Measurements from ENCODE around the gene FTH1.

Gene FTH1

DNA sequence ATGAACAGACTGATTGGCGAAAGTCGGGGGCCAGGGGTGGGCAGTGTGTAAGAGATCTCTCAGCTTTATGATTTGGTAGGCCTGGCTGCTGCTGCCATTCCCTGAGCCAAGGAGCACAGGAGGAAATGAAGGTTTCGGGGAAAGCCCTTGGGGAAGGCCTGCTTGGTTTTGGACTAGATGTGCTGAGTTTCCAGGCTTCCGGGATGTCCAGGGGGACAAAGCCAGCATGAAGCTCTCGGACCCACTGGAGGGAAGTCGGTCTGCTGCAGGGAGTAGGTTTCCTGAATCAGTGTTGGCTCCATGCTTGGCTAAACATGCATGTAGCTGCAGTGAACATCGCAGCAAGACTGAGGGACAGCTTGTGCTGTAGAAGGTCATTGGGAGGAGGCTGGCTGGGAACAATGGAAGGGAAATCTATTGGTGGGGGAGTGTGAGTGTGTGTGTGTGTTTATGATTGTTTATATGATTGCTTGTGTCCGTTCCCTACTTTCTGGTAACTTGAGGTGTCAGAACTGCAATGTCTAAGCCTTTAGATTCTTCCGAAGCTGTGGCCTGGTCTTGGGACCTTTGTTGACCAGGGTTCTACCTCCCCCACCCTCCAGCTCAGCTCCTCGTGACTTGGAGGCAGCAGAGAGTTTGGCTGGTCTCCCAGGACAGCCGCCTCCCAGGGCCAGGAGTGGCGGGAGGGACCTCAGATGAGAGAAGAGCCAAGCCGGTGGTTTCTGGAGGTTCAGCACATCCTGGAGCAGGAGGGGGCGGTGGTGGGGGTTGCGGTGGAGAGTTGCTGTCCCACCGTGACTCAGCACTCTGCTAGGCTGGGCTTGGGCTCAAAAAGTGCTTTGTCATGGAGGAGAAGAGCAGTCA, 4.0 kb upstream of the FTH1 start:
- Histone ChIP-seq H3K4me3 (ENCODE audit: low read length) (peak overlapping the region; percentile 61), H3K9me2 (replicated peaks; ENCODE audit: control insufficient read depth, low read length) (no peaks in the 10 kb centered on the region), H3K27me3 (ENCODE audit: control insufficient read depth, low read length) (no peaks in the 10 kb centered on the region), H3K36me3 (ENCODE audit: control insufficient read depth, low read length) (peaks cover 5% of the 10 kb centered on the region), H3K4me2 (ENCODE audit: low read length) (peak overlapping the region; percentile 82), H3K4me1 (ENCODE audit: control insufficient read depth, low read length) (peaks cover 56% of the 10 kb centered on the region), H3K9me3 (ENCODE audit: control insufficient read depth, insufficient read depth, low read length) (no peaks in the 10 kb centered on the region), H4K20me1 (ENCODE audit: control insufficient read depth, insufficient read depth, low read depth, low read length) (peaks cover 5% of the 10 kb centered on the region), H3F3A (ENCODE audit: control insufficient read depth, insufficient read depth) (peaks cover 15% of the 10 kb centered on the region), H3K79me2 (ENCODE audit: control insufficient read depth, low read length) (peaks cover 8% of the 10 kb centered on the region), H3K27ac (ENCODE audit: low read depth, low read length) (peak overlapping the region; percentile 16; the same call in 1 of the 2 replicates)
- TF ChIP-seq EZH2phosphoT487 (IDR thresholded peaks at IDR 0.05; ENCODE audit: borderline replicate concordance, low read length): no peak
- TF ChIP-seq, protein P1, sequence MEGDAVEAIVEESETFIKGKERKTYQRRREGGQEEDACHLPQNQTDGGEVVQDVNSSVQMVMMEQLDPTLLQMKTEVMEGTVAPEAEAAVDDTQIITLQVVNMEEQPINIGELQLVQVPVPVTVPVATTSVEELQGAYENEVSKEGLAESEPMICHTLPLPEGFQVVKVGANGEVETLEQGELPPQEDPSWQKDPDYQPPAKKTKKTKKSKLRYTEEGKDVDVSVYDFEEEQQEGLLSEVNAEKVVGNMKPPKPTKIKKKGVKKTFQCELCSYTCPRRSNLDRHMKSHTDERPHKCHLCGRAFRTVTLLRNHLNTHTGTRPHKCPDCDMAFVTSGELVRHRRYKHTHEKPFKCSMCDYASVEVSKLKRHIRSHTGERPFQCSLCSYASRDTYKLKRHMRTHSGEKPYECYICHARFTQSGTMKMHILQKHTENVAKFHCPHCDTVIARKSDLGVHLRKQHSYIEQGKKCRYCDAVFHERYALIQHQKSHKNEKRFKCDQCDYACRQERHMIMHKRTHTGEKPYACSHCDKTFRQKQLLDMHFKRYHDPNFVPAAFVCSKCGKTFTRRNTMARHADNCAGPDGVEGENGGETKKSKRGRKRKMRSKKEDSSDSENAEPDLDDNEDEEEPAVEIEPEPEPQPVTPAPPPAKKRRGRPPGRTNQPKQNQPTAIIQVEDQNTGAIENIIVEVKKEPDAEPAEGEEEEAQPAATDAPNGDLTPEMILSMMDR (IDR thresholded peaks at IDR 0.05; ENCODE audit: low read depth, low read length, poor library complexity, severe bottlenecking): no peak

GRCh38 chr11:61969838-61970662, 2.6 kb upstream of the FTH1 start:
- H3K27me3 ChIP-seq (ENCODE audit: control insufficient read depth, low read length): no peaks in the 10 kb centered on the region
- peaks cover 19% of the 10 kb centered on the region for H3K36me3 ChIP-seq (ENCODE audit: control insufficient read depth, low read length)
- peaks cover 16% of the 10 kb centered on the region for H4K20me1 ChIP-seq (ENCODE audit: control insufficient read depth, insufficient read depth, low read depth, low read length)
- no peaks in the 10 kb centered on the region for H3K9me3 ChIP-seq (ENCODE audit: control insufficient read depth, insufficient read depth, low read length)
- no peak overlapping the region for H3K4me3 ChIP-seq (ENCODE audit: low read length)
- no peak for TF ChIP-seq EZH2phosphoT487 (IDR thresholded peaks at IDR 0.05; ENCODE audit: borderline replicate concordance, low read length)
- TF ChIP-seq, protein P1 (IDR thresholded peaks at IDR 0.05; ENCODE audit: low read depth, low read length, poor library complexity, severe bottlenecking): no peak
- peak overlapping the region; percentile 42 for H3K4me2 ChIP-seq (ENCODE audit: low read length)
- H3K4me1 ChIP-seq (ENCODE audit: control insufficient read depth, low read length): peaks cover 63% of the 10 kb centered on the region
- peaks cover 23% of the 10 kb centered on the region for H3K79me2 ChIP-seq (ENCODE audit: control insufficient read depth, low read length)
- H3F3A ChIP-seq (ENCODE audit: control insufficient read depth, insufficient read depth): peaks cover 20% of the 10 kb centered on the region
- H3K27ac ChIP-seq (ENCODE audit: low read depth, low read length): no peak overlapping the region
- H3K9me2 ChIP-seq (replicated peaks; ENCODE audit: control insufficient read depth, low read length): no peaks in the 10 kb centered on the region

- H3F3A ChIP-seq (ENCODE audit: control insufficient read depth, insufficient read depth): peaks cover 20% of the 10 kb centered on the region
- peak overlapping the region; percentile 42 for H3K4me2 ChIP-seq (ENCODE audit: low read length)
- no peak overlapping the region for H3K27ac ChIP-seq (ENCODE audit: low read depth, low read length)
- peaks cover 21% of the 10 kb centered on the region for H4K20me1 ChIP-seq (ENCODE audit: control insufficient read depth, insufficient read depth, low read depth, low read length)
- TF ChIP-seq, protein P1 (IDR thresholded peaks at IDR 0.05; ENCODE audit: low read depth, low read length, poor library complexity, severe bottlenecking): no peak
- no peak for TF ChIP-seq EZH2phosphoT487 (IDR thresholded peaks at IDR 0.05; ENCODE audit: borderline replicate concordance, low read length)
- peaks cover 26% of the 10 kb centered on the region for H3K79me2 ChIP-seq (ENCODE audit: control insufficient read depth, low read length)
- no peaks in the 10 kb centered on the region for H3K9me3 ChIP-seq (ENCODE audit: control insufficient read depth, insufficient read depth, low read length)
- H3K27me3 ChIP-seq (ENCODE audit: control insufficient read depth, low read length): no peaks in the 10 kb centered on the region
- no peak overlapping the region for H3K4me3 ChIP-seq (ENCODE audit: low read length)
- H3K36me3 ChIP-seq (ENCODE audit: control insufficient read depth, low read length): peaks cover 26% of the 10 kb centered on the region
- H3K4me1 ChIP-seq (ENCODE audit: control insufficient read depth, low read length): peaks cover 70% of the 10 kb centered on the region
- no peaks in the 10 kb centered on the region for H3K9me2 ChIP-seq (replicated peaks; ENCODE audit: control insufficient read depth, low read length)
Observed at GRCh38 chr11:61969391-61969758, 1.9 kb upstream of the FTH1 start.

Measured in DOHH2 (cell line).